Kidney (tissue), 14 donors: Measurements from ENCODE around the gene CAPN15. TPM values are rescaled to one million over a fixed set of nuclear protein-coding genes. Genes with fewer than 3 reads are reported as not detected.

Experiments
- DNase-seq, 5 donors: peaks; one replicate each; pipeline ENCODE4 v3.0.0-alpha.2; 2013 to 2020
- FAIRE-seq: peaks from 2 replicates; lab custom pipeline; 2012; peaks lifted over from hg19 to GRCh38; lab: Jason Lieb, UNC
- H3K27ac ChIP-seq, 2 donors: one replicate each; pipeline ENCODE4 v1.7.0; 2013; ENCODE audit warnings: low read depth in 2 of 2, low read length in 2 of 2, inconsistent platforms in 1 of 2
- H3K27me3 ChIP-seq: one replicate; pipeline ENCODE4 v1.7.1; 2013; ENCODE audit warnings: low read length, inconsistent platforms; ENCODE audit not compliant: control insufficient read depth, insufficient read depth
- H3K36me3 ChIP-seq, 3 donors: one replicate each; pipeline versions ENCODE4 v1.7.0 to v1.7.1; 2013; ENCODE audit warnings: low read length in 3 of 3, control low read depth in 1 of 3, inconsistent platforms in 1 of 3; ENCODE audit not compliant: insufficient read depth in 3 of 3, control insufficient read depth in 2 of 3
- H3K4me1 ChIP-seq, 3 donors: one replicate each; pipeline versions ENCODE4 v1.7.0 to v1.7.1; 2013; ENCODE audit warnings: low read length in 3 of 3, inconsistent platforms in 1 of 3, low read depth in 1 of 3; ENCODE audit not compliant: control insufficient read depth in 2 of 3, insufficient read depth in 2 of 3
- H3K4me3 ChIP-seq, 3 donors: one replicate each; pipeline versions ENCODE4 v1.7.0 to v1.8.1; 2013; ENCODE audit warnings: low read length in 3 of 3, control low read depth in 1 of 3, inconsistent platforms in 1 of 3
- H3K9ac ChIP-seq, 3 donors: one replicate each; pipeline versions ENCODE4 v1.7.0 to v1.7.1; 2013; ENCODE audit warnings: low read length in 3 of 3, control low read depth in 1 of 3, inconsistent platforms in 1 of 3
- H3K9me3 ChIP-seq, 3 donors: one replicate each; pipeline versions ENCODE4 v1.7.0 to v1.7.1; 2013; ENCODE audit warnings: low read length in 3 of 3, control low read depth in 1 of 3, inconsistent platforms in 1 of 3; ENCODE audit not compliant: control insufficient read depth in 2 of 3, insufficient read depth in 1 of 3
- CTCF ChIP-seq: IDR thresholded peaks from 3 replicates; pipeline ENCODE4 v1.5.1; 2012; ENCODE audit warnings: mild to moderate bottlenecking, moderate library complexity, borderline replicate concordance; ENCODE audit not compliant: insufficient read depth; ENCODE audit errors: extremely low read depth
- intact Hi-C: fragments of 100-400 bp; cut with DNase I; formaldehyde crosslinking; loops from one replicate; pipeline ENCODE4 v1.11.1; 2022
- polyA plus RNA-seq: library from polyadenylated mRNA; stranded (reverse); fragments of 350-450 nt; fragmentation: Illumina TruSeq; extraction: RNeasy Lipid Tissue Mini Kit (QIAGEN cat#74804); gene quantifications from one replicate; pipeline ENCODE4 v1.2.3, GENCODE V29; 2014; ENCODE audit warnings: low read depth, low replicate concordance; ENCODE audit not compliant: insufficient read depth
- total RNA-seq: library from RNA; stranded (reverse); fragmentation: NEBNext Ultra II Directional; extraction: Animal tissue kit (Norgen Biotek cat#: 25700); gene quantifications from one replicate; pipeline ENCODE4 v1.2.1, GENCODE V29; 2021
- donor health status: control.
- donor health status: control.
- donor health status: control.
- donor health status: control.
- donor health status: control.
- donor health status: DM: yes; HTN: yes; CAD: no.
- donor health status: Normal renal cell carcinoma (clear cell type).

CAPN15 gene
- total and polyA plus RNA-seq, 2 donors from 2014 or later = 17.9 to 52.9 TPM

GRCh38 chr16:588889-589657 is 61.6 kb downstream of the CAPN15 start:
- DNase-seq (peak; percentile 97 to 99 (median 98)), FAIRE-seq (no peak)
- intact Hi-C loops = no loop called here
- Histone ChIP-seq H3K4me3 (peak overlapping the region; percentile 78 to 82 (median 81)), H3K27ac (peak overlapping the region; percentile 97 to 99), H3K4me1 (peaks cover 6 to 51% (median 38%) of the 10 kb centered on the region in 3 donors), H3K9ac (peak overlapping the region; percentile 69 to 81 (median 73)), H3K9me3 (no peaks in the 10 kb centered on the region), H3K36me3 (no peaks in the 10 kb centered on the region), H3K27me3 (no peaks in the 10 kb centered on the region)
- no peak for TF ChIP-seq CTCF

GRCh38 chr16:589658-590187 is 62.2 kb downstream of the CAPN15 start, which contains the start of gene RAB40C:
TSS of gene RAB40C (plus strand) at chr16:590066. CDS start at chr16:590292, 226 bp downstream.
- peaks cover 6 to 57% (median 38%) of the 10 kb centered on the region in 3 donors for H3K4me1 ChIP-seq
- H3K9ac ChIP-seq = peak within 1 kb of the TSS; percentile 69 to 77 (median 73)
- no peaks in the 10 kb centered on the region for H3K36me3 ChIP-seq
- no peaks in the 10 kb centered on the region for H3K27me3 ChIP-seq
- peak within 1 kb of the TSS; percentile 78 to 82 (median 81) for H3K4me3 ChIP-seq
- intact Hi-C loops = no loop called here
- peak within 1 kb of the TSS; percentile 97 to 99 for H3K27ac ChIP-seq
- FAIRE-seq = no peak
- no peaks in the 10 kb centered on the region for H3K9me3 ChIP-seq
- peak; percentile 10 for TF ChIP-seq CTCF
- DNase-seq = peak; percentile 98 to 100 (median 99)

- no peak for TF ChIP-seq CTCF
- Histone ChIP-seq H3K27me3 (no peaks in the 10 kb centered on the region), H3K9ac (peak overlapping the region; percentile 27 to 77 (median 52)), H3K9me3 (no peaks in the 10 kb centered on the region), H3K27ac (peak overlapping the region; percentile 81 to 87), H3K4me1 (peaks cover 6 to 60% (median 42%) of the 10 kb centered on the region in 3 donors), H3K36me3 (no peaks in the 10 kb centered on the region), H3K4me3 (peak overlapping the region; percentile 66 to 80 (median 70))
- intact Hi-C loops = no loop called here
- peak in 4 of 5 donors; percentile 55 to 85 (median 70) for DNase-seq
- no peak for FAIRE-seq
Observed at GRCh38 chr16:590188-590814, 62.8 kb downstream of the CAPN15 start.
